ENCODE results near the gene SLC26A4.

DNA sequence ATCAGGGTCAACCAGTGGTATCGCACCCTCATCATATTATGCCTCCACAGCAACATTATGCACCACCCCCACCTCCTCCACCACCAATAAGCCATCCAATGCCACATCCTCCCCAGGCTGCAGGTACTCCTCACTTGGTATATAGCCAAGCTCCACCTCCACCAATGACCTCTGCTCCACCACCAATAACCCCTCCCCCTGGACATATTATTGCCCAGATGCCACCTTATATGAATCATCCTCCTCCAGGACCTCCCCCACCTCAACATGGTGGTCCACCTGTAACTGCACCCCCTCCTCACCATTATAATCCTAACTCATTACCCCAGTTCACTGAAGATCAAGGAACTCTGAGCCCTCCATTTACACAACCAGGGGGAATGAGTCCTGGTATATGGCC is 98.0 kb downstream of the SLC26A4 start:
- TF ChIP-seq, protein P1, sequence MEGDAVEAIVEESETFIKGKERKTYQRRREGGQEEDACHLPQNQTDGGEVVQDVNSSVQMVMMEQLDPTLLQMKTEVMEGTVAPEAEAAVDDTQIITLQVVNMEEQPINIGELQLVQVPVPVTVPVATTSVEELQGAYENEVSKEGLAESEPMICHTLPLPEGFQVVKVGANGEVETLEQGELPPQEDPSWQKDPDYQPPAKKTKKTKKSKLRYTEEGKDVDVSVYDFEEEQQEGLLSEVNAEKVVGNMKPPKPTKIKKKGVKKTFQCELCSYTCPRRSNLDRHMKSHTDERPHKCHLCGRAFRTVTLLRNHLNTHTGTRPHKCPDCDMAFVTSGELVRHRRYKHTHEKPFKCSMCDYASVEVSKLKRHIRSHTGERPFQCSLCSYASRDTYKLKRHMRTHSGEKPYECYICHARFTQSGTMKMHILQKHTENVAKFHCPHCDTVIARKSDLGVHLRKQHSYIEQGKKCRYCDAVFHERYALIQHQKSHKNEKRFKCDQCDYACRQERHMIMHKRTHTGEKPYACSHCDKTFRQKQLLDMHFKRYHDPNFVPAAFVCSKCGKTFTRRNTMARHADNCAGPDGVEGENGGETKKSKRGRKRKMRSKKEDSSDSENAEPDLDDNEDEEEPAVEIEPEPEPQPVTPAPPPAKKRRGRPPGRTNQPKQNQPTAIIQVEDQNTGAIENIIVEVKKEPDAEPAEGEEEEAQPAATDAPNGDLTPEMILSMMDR (IDR thresholded peaks at IDR 0.05), result no peak
- no peak for TF ChIP-seq POLR2A (IDR thresholded peaks at IDR 0.05)
